Activated CD4-positive, alpha-beta T cell treated with anti-CD3 and anti-CD28 coated beads, Interleukin-2, amount 50 U/mL, for 24 hours (primary cell): Measurements from ENCODE around the gene C19orf25.
A peak's percentile ranks its signal among the peaks of the same experiment; 100 is the strongest.
"Not testable (repeated sequence)": the region's sequence is repeated elsewhere in the genome, so short reads cannot be mapped to it uniquely, and the experiment has no call there.

Experiments
- DNase-seq, 2 donors: peaks; one replicate each; pipeline ENCODE4 v3.0.0-alpha.2; 2020; ENCODE audit warnings: low read depth in 1 of 2, low spot score in 1 of 2

C19orf25 gene

DNA sequence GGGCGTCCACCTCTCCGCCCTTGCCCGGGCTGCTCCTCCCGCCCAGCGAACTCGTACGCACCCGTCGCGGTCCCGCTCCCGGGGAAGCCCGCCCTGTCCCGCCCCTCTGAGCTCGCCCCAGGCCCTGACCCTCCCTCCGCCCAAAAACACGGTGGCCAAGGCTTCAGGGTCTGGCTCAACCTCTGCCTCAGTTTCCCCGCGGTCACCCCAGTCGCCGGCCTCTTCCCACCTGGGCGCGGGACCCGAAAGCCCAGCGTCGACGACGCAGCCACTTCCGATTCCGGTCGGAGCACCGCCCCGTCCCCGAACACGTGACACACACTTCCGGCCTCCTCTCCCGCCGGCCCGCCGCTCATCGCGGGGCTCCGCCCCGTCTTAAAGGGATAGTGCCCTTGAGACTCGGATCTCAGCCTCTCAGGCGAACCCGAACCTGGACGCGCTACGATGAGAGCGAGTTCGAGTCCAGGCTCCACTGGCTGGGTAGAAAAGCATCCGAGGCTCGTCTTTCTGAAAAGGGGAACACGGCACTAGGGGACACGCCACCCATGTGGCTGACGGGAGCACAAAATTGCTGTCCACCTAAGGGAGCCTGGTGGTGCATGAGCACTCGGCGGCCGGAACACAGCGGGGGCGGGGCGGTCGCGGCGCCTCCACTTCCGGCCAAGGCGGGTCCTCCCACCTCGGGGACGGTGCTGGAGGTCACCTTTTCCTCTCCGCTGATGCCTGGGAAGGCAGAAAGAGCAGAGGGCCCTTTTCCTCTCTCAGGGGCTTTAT, at the start of gene C19orf25:
Gene C19orf25, minus strand, starts transcription at position 282 of the 774 bp plus-strand sequence. CDS start 312 bp downstream, outside the sequence.
- DNase-seq = peak; percentile 80 to 90

DNA sequence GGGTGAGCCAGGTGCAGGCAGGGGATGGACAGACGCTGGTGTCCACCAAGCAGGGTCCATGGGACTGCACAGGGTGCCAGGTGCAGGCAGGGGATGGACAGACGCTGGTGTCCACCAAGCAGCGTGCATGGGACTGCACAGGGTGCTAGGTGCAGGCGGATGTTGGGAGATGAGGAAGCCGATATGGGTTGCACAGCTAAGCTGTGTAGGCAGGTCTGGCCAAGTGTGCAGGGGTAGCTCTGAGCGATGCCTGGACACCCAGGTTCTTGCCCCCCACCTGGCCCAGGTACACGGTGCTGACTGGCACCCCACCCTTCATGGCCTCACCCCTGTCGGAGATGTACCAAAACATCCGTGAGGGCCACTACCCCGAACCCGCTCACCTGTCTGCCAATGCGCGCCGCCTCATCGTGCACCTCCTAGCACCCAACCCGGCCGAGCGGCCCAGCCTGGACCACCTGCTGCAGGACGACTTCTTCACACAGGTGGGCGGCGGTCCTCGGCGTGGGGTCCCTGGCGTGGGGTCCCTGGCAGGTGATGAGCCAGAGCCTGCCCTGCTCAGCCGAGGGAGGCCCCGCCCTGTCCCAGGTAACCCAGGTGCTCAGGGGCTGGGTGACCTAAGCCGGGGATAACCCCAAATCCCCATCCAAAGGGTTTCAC, 48.8 kb upstream of the C19orf25 start:
- no peak for DNase-seq

DNA sequence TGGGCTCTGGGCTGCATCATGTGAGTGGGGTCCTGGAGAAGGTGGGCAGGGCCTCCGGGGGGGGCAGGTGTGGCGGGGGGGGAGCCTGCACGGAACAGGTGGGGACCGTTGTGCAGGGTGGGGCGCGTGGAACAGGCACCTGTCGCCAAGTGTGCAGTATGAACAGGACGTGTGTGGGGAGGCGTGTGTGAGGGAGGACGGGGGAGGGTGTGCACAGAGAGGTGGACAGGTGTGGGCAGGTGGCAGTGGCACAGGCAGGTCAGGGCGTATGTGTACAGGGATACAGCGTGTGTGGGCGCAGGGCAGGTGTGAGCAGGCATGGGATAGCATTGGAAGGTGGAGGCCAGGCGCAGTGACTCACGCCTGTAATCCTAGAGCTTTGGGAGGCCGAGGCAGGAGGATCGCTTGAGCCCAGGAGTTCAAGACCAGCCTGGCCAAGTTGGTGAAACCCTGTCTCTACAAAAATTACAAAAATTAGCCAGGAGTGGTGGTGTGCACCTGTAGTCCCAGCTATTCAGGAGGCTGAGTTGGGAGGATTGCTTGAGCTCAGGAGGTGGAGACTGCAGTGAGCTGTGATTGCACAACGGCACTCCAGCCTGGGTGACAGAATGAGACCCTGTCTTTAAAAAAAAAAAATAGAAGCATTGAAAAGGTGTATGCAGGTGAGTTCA, 48.1 kb upstream of the C19orf25 start:
- DNase-seq = no peak

DNA sequence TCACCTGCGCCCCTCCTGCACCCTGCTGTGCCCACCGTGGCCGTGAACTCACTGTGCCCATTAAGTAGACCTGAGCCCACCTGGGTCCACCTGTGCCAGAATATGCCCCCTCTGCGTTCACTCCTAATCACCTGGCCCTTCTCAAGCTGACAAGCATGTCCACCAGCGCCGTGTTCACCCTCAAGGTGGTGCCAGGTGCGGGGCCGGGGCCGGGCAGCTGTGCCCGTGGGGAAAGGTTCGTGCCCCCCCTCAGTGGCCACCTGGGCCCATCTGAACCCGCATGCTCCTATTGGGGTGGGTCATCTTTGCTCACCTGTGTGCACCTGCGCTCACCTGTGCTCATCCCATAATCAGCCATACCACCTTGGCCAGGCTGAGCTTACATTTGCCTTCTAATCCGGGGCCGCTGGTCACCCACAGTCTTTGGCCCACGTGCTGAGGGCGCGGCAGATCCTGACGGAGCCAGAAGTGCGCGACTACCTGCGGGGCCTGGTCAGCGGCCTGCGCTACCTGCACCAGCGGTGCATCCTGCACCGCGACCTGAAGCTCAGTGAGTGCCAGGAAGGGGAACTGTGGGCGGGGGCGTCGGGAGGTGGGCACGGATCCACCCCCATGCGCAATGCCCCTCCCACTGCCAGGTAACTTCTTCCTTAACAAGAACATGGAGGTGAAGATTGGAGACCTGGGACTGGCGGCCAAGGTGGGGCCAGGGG, 47.2 kb upstream of the C19orf25 start:
- no peak for DNase-seq

DNA sequence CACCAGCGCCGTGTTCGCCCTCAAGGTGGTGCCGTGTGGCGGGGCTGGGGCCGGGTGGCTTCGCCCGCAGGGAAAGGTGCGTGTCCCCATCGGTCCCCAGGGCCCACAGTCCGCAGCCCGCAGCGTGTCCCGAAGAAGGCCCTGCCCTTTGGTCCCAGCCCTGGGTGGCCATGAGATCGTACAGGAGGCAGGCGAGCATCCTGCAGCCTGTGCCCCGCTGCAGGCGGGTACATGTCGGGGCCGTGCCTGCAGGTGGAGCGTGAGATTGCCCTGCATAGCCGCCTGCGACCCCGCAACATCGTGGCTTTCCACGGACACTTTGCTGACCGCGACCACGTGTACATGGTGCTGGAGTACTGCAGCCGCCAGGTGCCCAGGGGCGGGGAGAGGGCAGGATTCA, 46.3 kb upstream of the C19orf25 start:
- DNase-seq = no peak

DNA sequence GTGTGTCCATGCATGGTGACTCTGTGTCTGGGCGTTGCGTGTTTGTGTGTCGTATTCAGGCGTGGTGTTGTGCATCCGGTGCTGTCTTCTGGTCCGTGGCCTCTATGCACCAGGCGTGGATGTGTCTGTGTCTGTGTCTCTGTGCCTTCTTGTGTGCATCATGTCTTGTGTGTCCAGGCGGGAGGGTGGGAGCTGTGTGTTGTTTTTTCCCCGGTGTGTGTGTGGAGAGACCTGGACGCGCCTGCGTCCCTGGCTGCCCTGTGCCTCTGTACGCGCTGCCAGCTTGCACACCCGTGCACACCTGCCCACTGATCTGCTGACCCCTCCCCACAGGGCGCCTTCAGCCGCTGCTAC, 45.9 kb upstream of the C19orf25 start:
- DNase-seq = no peak

DNA sequence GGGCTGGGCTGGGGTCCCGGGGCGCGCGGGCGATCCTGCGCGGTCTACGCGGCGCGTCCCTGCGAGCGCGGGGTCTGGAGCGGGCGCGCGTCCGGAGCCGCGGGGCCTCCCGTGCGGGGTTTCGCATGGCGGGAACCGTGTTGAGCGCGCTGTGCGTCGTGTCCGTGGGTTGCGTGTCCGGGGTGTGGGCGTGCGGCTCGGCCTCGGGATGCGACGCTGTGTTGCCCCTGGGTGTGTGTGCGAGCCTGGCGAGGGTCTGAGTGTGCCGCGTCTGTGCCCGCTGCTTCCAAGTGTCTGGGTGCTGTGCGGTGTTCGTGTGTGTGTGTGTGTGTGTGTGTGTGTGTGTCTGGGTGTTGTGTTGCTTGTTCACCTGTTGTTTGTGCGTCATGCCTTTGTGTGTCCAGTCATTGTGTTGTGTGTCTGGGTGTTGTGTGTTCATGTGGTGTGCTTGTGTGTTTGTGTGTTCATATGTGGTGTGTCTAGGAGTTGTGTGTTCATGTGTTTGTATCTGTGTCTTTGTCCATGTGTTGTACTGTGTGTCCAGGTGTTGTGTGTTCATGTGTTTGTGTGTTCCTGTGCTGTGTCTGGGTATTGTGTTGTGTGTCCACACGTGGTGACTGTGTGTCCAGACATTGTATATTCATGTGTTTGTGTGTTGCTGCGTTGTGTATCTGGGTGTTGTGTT, 45.4 kb upstream of the C19orf25 start:
- DNase-seq = no peak

DNA sequence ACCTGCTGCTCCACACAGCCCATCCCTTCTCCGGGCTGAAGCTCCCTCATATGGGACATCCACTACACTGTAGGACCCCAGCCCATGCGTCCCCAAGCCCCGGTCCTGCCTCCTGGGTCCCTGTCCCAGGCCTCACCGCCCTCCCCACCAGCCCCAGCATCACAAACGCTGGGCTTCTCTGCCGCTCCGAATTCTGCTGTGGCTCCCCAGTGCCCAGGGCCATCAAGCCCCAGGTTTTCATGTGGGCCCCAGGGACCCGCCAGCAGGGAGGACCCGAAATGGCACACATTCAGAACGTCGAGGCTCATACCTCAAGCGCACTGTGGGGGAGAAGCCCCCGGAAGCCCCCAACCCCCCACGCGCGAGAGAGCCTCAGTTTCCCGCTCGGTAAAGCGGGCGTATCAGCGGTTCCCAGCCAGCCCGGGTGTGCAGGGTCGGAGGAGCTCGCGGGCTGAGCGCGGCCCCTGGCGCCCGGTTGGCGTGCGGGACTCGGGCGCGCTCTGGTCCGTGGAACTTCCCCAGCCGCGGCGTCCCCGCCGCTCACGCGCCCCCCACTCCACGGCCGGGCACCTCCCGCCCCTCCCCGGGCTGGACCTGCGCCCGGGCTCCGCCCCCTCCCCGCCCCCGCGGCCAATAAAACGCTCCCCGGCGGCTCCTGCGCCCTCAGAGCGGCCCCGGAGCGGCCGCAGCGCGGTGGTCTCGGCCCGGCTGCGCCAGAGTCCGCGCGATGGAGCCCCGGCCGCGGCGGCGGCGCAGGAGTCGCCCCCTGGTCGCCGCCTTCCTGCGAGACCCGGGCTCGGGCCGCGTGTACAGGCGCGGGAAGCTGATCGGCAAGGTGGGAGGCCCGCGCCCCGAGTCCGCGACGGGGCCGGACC, 44.6 kb upstream of the C19orf25 start, which contains the start of gene PLK5:
Gene PLK5, plus strand, starts transcription at position 666 of the 875 bp plus-strand sequence. CDS start 2,920 bp downstream, outside the sequence.
- no peak for DNase-seq

DNA sequence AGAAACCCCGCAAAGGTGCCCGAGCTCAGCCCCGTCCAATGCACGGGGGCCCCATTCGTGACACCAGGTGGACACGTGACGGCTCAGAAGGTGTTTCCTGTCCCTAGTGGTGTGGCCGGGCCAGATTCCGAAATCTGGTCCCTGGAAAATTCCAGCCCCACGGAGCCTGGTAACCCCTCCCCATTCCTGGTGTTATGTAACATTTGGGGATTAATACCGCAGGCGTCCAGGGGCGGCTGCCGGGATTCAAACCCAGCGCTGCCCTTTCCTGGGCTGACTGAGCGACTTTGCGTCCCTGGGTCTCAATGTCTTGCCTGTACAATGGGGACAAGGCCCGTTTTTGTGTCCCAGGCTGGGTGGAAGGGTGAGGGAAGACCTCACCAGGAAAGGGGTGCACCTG, 43.8 kb upstream of the C19orf25 start:
- no peak for DNase-seq

DNA sequence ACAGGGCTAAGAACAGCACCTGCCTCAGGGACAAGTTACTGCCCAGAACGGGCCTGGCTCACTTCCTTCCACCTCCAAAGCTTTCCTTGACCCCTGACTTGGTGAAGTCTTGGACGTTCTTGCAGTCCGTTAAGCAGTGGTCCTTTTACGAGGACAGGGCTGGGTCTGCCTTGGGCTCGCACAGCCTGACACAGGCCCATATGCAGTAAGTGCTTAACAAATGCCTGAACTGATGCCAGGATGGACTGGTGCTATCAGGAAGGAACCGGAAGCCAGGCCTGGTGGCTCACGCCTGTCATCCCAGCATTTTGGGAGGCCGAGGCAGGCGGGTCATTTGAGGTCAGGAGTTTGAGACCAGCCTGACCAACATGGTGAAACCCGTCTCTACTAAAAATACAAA, 43.0 kb upstream of the C19orf25 start:
- DNase-seq = no peak

DNA sequence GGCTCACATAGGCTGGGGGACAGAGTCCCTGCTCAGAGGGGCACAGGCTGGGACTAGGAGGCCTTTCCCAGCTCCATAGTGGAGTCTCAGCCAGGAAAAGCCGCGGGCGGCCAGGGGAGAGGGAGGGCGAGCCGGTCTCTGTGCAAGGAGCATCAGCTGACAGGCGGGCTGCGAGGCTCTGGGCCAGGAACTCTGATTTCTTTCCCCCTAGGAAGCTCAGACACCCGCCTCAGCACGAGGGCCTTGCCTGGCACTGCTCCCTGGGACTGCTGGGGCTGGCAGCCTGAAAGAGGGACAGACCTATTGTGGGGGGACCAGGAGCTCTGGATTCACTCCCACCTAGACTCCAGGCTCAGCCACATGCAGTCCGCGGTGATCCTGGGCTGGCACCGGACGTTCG, 42.6 kb upstream of the C19orf25 start:
- DNase-seq = no peak

DNA sequence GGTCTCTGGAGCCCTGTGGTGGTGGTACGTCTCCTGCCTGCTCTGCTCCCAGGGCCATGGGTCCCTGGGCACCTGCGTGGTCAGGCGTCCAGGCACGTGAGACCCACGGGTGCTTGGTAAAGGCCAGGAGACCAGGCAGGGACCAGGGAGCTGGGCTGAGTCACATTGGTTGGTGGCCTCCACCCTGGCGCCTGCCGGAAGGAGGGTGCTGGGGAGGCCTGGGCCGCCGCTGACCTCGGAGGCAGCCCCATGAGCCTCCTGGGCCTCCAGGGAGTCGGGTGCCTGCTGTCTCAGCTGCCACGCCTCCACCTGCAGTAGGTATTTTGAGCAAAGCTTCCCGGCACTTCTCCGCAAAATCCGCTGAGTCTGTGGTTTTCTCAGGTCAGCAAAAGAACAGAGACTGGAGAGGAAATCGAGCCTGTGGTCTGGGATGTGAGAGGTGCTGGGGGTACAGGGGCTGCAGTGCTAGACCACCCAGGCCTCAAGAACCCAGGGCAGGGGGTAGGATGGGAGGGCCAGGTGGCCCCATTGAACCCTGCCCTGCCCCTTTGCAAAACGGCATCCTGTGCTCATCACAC, 41.3 kb upstream of the C19orf25 start:
- no peak for DNase-seq

DNA sequence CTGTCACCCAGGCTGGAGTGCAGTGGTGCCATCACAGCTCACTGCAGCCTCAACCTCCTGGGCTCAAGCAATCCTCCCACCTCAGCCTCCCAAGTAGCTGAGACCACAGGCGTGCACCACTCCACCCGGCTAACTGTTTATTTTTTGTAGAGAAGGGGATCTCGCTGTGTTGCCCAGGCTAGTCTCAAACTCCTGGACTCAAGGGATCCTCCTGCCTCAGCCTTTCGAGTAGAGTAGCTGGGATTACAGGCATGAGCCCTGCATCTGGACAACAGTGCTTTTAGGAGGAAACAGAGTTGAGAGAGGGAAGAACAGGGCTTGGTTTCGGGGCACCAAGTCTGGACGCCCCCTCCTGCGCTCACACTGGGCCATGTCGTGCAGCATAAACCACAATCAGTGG, 40.8 kb upstream of the C19orf25 start:
- not testable (repeated sequence) for DNase-seq

DNA sequence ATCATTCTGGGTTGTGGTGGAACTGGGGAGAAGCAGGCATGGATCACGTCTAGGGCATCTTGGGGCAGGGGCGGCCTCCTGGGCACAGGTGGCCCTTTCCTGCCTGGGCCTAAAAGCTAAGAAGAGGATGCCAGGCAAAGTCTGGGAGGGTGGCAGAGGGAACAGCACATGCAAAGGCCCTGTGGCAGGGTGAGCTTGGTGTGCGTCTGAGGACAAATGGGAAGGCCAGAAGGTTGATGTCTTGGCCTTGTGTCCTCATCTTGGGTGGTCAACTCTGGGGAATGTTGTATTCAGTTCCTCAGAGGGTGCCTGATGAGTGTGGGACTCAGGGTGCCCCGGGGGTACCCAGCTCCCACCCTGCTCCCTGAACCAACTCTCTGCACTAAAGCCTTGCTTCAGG, 39.5 kb upstream of the C19orf25 start:
- no peak for DNase-seq

DNA sequence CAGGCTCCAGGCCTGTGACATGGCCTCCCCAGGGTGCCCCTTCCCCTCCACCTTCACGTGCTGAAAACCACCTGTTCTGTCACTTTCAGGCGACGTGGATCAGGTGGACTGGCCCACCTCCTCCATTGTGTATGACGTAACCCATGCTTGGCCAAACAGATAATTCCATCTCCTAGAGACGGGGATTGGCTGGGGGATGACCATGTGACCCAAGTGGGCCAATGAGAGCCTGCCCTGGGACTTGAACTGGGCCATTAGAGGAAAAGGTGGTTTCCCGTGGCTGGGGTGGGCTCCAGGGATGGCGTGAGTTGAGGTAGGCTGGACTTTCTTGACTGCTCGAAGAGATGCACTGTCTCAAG, 37.4 kb upstream of the C19orf25 start:
- DNase-seq = no peak

DNA sequence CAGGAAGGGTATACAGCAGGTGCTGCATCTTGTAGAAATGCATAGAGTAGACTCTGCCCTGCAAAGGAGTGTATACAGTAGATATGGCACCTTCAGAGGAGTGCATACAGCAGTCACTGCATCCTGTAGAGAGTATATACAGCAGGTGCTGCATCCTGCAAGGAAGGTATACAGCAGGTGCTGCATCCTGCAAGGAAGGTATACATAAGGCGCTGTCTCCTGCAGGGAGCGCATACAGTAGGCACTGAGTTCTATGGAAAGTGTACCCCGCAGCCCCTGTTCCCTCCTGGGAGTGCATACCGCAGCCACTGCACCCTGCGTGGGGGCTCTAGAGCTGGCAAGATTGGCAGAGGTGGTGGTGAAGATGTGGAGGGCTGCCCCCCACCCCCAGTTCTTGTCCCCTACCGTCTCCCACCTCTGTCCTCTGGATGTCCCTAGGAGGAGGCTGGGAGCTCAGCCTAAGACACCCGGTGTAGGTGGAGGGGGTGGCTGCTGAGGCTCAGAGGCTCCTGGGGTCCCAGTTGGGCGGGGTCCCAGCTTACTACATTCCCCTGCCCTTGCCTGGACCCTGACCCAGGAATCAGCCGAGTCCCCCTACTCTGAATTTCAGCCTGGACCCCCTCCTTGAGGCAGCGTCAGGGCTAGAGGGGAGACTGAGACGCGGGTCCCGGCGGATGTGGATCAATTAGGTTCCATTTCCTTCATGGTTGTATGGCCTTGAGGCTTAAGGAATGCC, 36.1 kb upstream of the C19orf25 start:
- DNase-seq = no peak

DNA sequence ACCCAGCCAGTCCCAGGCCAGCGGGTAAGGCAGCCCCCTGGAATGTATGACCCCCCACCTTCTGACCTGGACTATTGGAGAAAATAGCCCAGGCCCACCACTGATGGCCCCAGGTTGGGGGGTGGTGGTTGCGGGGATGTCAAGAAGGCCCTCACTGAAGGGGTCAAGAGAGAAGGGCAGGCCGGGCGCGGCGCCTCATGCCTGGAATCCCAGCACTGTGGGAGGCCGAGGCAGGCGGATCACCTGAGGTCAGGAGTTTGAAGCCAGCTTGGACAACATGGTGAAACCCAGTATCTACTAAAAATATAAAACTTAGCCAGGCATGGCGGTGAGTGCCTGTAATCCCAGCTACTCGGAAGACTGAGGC, 35.3 kb upstream of the C19orf25 start:
- no peak for DNase-seq

DNA sequence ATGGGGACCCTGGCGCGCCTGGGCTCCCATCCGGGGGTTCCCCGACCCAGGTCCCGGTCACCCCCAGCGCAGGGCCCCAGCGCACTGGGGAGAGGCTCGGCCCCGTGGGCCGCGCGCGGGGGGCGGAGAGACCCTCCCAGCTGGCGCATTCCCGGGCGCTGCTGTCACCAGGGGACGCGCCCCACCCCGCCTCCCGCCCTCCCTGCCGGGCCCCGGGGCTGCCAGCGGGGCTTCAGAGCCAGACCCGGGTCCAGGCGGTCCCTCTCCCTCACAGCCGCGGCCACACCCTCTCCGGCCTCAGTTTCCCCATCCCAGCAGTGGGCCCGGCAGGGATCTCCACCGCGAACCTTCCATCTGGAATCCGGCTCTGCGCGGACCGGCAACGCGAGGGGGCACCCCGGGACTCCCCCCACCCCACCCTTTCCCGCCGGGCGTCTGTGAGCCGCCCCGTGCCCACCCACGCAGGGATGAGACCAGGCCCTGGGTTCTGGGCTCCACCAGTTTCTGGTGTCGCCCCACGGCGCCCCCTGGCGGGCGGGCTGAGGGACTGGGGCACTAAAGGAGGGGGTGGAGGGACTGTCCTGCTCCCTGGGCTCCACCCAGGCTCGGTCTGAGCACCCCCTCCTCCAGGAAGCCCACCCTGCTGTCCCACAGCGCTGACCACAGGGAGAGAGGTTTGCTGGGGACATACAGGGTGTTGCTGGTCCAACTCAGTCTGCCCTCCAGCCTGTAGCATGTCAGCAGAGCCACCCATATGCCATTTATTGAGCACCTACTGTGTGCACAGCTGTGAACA, 34.7 kb upstream of the C19orf25 start:
- DNase-seq = peak in 1 of 2 donors; percentile 32
